ENCODE data around the gene ITPRID2. TPM values are rescaled to one million over a fixed set of nuclear protein-coding genes. Genes with fewer than 3 reads are reported as not detected.

The ITPRID2 gene
- total RNA-seq, 1 donor from 2014 or later = 50.9 TPM

- no peak for TF ChIP-seq CTCF (IDR thresholded peaks at IDR 0.05)
These were observed 45.9 kb downstream of the ITPRID2 start for GRCh38 chr2:181937473-181937872.

GRCh38 chr2:181943411-181944124, 52.0 kb downstream of the ITPRID2 start:
- Histone ChIP-seq H3K36me3 (no peaks in the 10 kb centered on the region), H3K27me3 (no peaks in the 10 kb centered on the region), H3K9me3 (no peaks in the 10 kb centered on the region), H3K4me3 (no peak overlapping the region), H3K4me1 (peaks cover 0 to 5% of the 10 kb centered on the region in 2 donors), H3K27ac (no peak overlapping the region)
- no peak for DNase-seq (ENCODE audit: low spot score in 2 of 2)
- no peak for TF ChIP-seq CTCF (IDR thresholded peaks at IDR 0.05)
- intact Hi-C loops (cut with DNase I) = no loop called here

More at GRCh38 chr2:181937473-181937872, 45.9 kb downstream of the ITPRID2 start:
- H3K27me3 ChIP-seq = no peaks in the 10 kb centered on the region
- peaks cover 0 to 2% of the 10 kb centered on the region in 2 donors for H3K4me1 ChIP-seq
- no peak overlapping the region for H3K27ac ChIP-seq
- no peaks in the 10 kb centered on the region for H3K9me3 ChIP-seq
- no peak for DNase-seq (ENCODE audit: low spot score in 2 of 2)
- no peaks in the 10 kb centered on the region for H3K36me3 ChIP-seq
- intact Hi-C loops (cut with DNase I) = no loop called here
- H3K4me3 ChIP-seq = no peak overlapping the region

- no peaks in the 10 kb centered on the region for H3K27me3 ChIP-seq
- no peak for DNase-seq (ENCODE audit: low spot score in 2 of 2)
- H3K4me1 ChIP-seq = peaks cover 0 to 5% of the 10 kb centered on the region in 2 donors
- no peak for TF ChIP-seq CTCF (IDR thresholded peaks at IDR 0.05)
- H3K27ac ChIP-seq = no peak overlapping the region
- no peak overlapping the region for H3K4me3 ChIP-seq
- intact Hi-C loops (cut with DNase I) = no loop called here
- no peaks in the 10 kb centered on the region for H3K9me3 ChIP-seq
- H3K36me3 ChIP-seq = no peaks in the 10 kb centered on the region
These were observed 52.8 kb downstream of the ITPRID2 start for GRCh38 chr2:181944164-181944913.

GRCh38 chr2:181944914-181945291, 53.4 kb downstream of the ITPRID2 start:
- Histone ChIP-seq H3K9me3 (no peaks in the 10 kb centered on the region), H3K36me3 (no peaks in the 10 kb centered on the region), H3K4me3 (no peak overlapping the region), H3K27ac (no peak overlapping the region), H3K4me1 (peaks cover 0 to 5% of the 10 kb centered on the region in 2 donors), H3K27me3 (no peaks in the 10 kb centered on the region)
- intact Hi-C loops (cut with DNase I) = no loop called here
- no peak for TF ChIP-seq CTCF (IDR thresholded peaks at IDR 0.05)
- no peak for DNase-seq (ENCODE audit: low spot score in 2 of 2)

GRCh38 chr2:181946444-181947127, 55.1 kb downstream of the ITPRID2 start:
- DNase-seq (ENCODE audit: low spot score in 2 of 2) = no peak
- intact Hi-C loops (cut with DNase I) = no loop called here
- Histone ChIP-seq H3K27me3 (no peaks in the 10 kb centered on the region), H3K4me3 (no peak overlapping the region), H3K36me3 (no peaks in the 10 kb centered on the region), H3K9me3 (no peaks in the 10 kb centered on the region), H3K4me1 (peaks cover 0 to 5% of the 10 kb centered on the region in 2 donors), H3K27ac (no peak overlapping the region)
- TF ChIP-seq CTCF (IDR thresholded peaks at IDR 0.05) = no peak

Measured in ascending aorta (tissue), 2 donors.